Measurements from ENCODE around the gene SEMA6B.
A peak's percentile ranks its signal among the peaks of the same experiment; 100 is the strongest.
"Not testable (repeated sequence)": the region's sequence is repeated elsewhere in the genome, so short reads cannot be mapped to it uniquely, and the experiment has no call there.

Gene SEMA6B

GRCh38 chr19:4559569-4559968, at the start of gene SEMA6B:
Gene SEMA6B (minus strand): TSS chr19:4559684. CDS start chr19:4558457, 1,227 bp downstream.
- DNase-seq (ENCODE audit: low read depth in 2 of 2): no peak

GRCh38 chr19:4606921-4607678, 47.6 kb upstream of the SEMA6B start:
- no peak for DNase-seq (ENCODE audit: low read depth in 2 of 2)

- no peak for DNase-seq (ENCODE audit: low read depth in 2 of 2)
These were observed 46.7 kb upstream of the SEMA6B start for GRCh38 chr19:4606181-4606580.

- no peak for DNase-seq (ENCODE audit: low read depth in 2 of 2)
These were observed 45.4 kb upstream of the SEMA6B start for GRCh38 chr19:4604912-4605311.

GRCh38 chr19:4602915-4603314, 43.4 kb upstream of the SEMA6B start:
- no peak for DNase-seq (ENCODE audit: low read depth in 2 of 2)

- DNase-seq (ENCODE audit: low read depth in 2 of 2): no peak
These were observed 42.8 kb upstream of the SEMA6B start for GRCh38 chr19:4602173-4602788.

GRCh38 chr19:4600893-4601292, 41.4 kb upstream of the SEMA6B start:
- DNase-seq (ENCODE audit: low read depth in 2 of 2): no peak

- no peak for DNase-seq (ENCODE audit: low read depth in 2 of 2)
These were observed 40.6 kb upstream of the SEMA6B start for GRCh38 chr19:4600082-4600481.

GRCh38 chr19:4598712-4599111, 39.2 kb upstream of the SEMA6B start:
- DNase-seq (ENCODE audit: low read depth in 2 of 2): no peak

GRCh38 chr19:4597975-4598671, 38.6 kb upstream of the SEMA6B start:
- peak; percentile 9 to 11 for DNase-seq (ENCODE audit: low read depth in 2 of 2)

- peak in 1 of 2 donors; percentile 1 for DNase-seq (ENCODE audit: low read depth in 2 of 2)
These were observed 37.9 kb upstream of the SEMA6B start for GRCh38 chr19:4597278-4597974.

- no peak for DNase-seq (ENCODE audit: low read depth in 2 of 2)
These were observed 36.8 kb upstream of the SEMA6B start for GRCh38 chr19:4596033-4596904.

GRCh38 chr19:4595158-4595557, 35.7 kb upstream of the SEMA6B start:
- DNase-seq (ENCODE audit: low read depth in 2 of 2): not testable (repeated sequence)

- DNase-seq (ENCODE audit: low read depth in 2 of 2): no peak
These were observed 34.7 kb upstream of the SEMA6B start for GRCh38 chr19:4594201-4594600.

- DNase-seq (ENCODE audit: low read depth in 2 of 2): no peak
These were observed 33.9 kb upstream of the SEMA6B start for GRCh38 chr19:4593409-4593851.

GRCh38 chr19:4592445-4592844, 33.0 kb upstream of the SEMA6B start:
- no peak for DNase-seq (ENCODE audit: low read depth in 2 of 2)

GRCh38 chr19:4591320-4591719, 31.8 kb upstream of the SEMA6B start:
- DNase-seq (ENCODE audit: low read depth in 2 of 2): no peak

GRCh38 chr19:4590559-4590958, 31.1 kb upstream of the SEMA6B start:
- no peak for DNase-seq (ENCODE audit: low read depth in 2 of 2)

- no peak for DNase-seq (ENCODE audit: low read depth in 2 of 2)
These were observed 30.3 kb upstream of the SEMA6B start for GRCh38 chr19:4589579-4590410.

GRCh38 chr19:4588291-4588761, 28.8 kb upstream of the SEMA6B start:
- no peak for DNase-seq (ENCODE audit: low read depth in 2 of 2)

All from activated CD8-positive, alpha-beta memory T cell treated with anti-CD3 and anti-CD28 coated beads for 4 hours (primary cell).